NK-92 (cell line): ENCODE results near the gene ULBP1.
"Not testable (repeated sequence)": the region's sequence is repeated elsewhere in the genome, so short reads cannot be mapped to it uniquely, and the experiment has no call there.

Source experiments
- DNase-seq: peaks from one replicate; lab custom pipeline; 2025; ENCODE audit not compliant: unreplicated experiment; lab: John Stamatoyannopoulos, UW

The ULBP1 gene

DNA sequence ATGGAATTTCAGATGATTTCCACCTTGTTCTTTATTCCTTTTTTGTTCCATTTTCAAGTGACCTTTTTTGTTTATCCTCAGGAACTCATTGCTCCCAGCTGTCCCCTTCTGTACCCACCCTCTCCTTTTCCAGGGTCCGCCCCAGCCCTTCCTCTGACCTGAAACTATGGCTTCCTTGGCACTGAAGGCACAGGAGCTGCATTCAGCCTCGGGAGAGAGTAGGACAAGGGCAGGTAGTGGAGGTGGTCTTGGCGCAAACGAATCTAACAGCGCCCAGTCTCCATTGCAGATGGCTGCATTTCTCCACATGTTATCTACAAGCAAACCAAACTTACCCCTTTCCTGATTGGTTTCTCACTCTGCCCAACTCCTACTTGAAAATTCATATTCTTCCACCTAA, 30.7 kb upstream of the ULBP1 start:
- DNase-seq: no peak

DNA sequence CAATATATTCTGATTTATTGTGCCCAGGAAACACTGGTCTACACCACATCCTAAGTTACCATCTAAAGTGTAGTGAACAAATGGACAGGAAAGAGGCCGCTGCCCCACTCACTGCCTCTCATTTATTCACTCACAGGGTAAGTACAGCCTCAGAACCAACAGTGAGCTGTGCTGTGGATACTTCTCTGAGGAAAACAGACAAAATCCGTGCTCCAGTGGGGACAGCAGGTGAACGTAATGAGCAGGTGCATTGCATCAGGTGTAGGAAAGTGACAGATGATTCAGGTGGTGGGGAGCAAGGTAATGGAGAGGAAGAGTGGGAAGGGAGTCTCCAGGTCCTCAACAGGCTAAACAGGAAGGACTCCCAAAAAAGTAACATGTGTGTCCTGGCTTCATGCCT, 30.3 kb upstream of the ULBP1 start:
- no peak for DNase-seq

DNA sequence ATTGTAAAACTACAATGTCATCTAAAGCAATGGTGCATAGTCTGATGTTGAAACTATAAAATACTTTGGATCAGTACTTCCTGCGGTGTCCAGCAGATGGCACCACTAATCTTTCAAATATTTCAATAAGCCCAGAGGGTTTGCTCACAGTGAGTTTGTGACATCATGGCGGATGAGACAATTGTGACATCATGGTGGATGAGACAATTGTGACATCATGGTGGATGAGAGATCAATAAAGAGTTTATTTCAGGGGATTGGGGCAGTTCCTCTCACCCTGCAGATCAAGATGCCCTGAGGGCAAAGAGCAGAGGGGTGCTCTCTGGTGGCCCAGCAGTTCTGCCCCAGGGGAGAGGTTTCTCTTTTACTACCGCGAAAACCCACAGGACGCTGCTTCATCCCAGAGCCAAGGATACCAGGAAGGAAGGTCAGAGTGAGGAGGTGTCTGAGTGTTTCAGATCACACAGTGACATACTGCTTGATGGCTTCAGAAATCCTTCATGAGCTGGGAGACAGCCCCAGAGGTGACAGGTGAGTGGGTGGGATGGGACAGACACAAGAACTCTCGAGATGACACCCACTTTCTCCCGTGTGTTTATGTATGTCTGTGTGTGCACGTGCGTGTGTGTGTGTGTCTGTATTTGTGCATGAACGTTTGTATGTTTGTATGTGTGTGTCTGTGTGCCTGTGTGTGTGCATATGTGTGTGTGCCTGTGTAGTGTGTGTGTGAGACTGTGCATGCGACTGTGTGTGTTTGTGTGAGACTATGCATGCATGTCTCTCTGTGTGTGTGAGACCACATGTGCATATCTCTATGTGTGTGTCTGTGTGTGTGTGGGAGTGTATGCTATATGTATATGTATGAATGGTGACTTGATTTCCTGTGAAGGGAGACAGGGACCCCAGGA, 29.2 kb upstream of the ULBP1 start:
- no peak for DNase-seq

DNA sequence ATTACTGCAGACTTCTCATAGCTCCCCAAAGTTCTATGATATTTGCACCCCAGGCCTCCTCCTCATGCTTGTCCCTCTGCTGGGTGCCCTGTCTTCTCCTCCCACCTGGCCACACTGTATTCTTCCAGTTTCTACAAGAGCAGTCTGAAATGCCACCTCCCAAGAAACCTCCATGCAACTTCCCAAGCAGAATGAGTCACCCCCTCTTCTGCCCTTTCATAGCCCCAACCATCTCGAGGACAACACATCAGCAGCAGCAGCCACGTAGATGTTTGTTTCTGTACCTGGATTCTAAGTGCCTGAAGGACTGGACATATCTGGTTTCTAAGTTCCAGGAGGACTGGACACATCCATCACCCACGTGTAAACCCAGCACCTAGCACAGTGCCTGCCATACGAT, 28.5 kb upstream of the ULBP1 start:
- DNase-seq: no peak

DNA sequence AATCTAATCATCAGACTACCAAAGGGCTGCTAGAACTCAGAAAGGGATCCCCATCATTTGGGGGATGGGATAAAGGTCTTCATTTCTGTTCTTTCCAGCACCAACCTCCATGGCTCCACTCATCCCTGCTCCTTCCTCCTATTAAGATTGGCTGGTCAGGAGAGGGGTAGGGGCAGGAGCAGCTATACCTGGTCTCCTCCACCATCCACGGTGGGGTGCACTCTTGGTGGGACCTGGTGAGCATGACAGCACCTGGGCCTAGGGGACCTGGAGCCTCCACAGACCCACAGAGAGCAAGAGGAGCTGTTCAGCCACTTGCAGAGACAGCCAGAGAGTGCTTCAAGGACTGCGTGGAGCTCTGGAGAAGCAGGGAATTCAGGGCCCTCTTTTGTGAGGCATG, 28.1 kb upstream of the ULBP1 start:
- DNase-seq: no peak

DNA sequence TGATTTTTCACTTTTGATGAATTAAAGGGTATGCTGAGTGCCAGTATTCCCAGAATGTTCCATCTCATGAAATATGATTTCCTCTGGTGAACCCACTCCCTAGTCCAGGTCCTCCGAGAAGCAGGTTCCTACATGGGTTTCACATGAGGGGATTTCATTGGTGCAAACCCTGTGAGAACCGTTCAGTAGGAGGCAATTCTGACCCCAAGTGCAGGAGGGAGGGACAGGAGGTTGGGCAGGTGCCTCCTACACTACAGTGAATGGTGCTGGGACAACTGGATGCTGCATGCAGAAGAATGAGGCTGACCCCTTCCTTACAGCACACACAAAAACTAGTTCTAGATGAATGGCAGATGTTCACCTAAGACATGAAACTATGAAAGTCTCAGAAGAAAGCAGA, 27.0 kb upstream of the ULBP1 start:
- no peak for DNase-seq

DNA sequence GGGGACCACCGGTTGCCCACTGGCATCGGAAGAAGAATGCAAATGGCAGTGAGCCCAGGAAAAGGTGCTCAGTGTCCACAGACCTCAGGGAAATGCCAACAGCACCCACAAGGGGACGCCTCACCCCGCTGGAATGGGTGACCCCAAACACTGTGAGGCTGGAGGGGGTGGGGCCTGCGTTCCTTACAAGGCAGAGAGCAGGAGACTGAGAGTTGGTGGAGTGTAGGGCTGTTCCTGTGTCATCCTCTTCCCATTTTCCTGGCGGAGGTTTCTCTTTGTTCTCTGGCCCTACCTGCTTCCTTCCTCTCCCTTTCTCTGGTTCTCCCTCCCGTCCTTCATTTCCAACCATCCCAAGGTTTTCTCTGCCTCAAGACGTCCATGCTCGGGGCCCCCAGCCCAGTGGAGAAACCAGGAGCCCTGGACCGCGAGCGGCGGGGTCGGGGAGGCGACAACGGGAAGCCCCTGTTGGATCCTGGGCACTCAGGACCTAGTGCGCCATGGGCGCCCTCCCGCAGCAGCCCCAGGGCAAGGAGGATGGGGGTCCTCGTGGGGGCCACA, 25.7 kb upstream of the ULBP1 start:
- not testable (repeated sequence) for DNase-seq

DNA sequence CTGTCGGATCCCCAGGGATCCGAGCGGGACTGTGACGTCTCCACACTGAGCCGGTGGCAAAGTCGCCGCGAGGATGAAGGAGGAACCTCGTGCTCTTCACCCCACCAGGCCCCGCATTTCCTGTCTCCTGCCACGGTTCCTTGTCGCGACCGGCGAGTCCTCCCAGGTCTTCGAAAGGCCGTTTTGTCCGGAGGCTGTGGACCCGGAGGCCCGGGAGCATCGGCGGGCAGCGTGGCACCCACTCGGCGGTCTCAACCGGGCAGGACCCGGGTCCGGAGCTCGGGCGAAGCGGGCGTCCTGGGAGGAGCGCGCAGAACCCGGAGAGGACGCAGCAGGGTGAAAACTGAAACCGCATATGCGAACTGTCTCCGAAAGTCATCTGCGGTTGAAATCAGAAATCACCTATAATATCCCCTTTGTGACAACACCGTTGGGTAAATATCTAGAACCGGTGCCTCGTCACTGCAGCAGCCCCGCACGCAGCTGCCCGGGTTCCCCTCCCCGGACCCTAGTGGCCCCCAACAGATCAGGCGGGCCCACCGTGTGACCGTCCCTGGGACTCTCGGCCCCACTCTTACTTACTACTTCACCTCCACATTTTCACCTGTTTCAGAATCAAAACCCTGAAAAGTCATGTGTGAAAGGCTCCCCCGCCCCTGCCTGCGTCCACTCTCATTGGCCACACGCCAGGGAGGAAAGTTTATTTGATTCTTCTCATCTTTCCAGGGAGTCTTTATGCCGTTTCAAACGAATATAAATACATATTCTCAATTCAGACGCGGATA, 25.0 kb upstream of the ULBP1 start:
- no peak for DNase-seq

DNA sequence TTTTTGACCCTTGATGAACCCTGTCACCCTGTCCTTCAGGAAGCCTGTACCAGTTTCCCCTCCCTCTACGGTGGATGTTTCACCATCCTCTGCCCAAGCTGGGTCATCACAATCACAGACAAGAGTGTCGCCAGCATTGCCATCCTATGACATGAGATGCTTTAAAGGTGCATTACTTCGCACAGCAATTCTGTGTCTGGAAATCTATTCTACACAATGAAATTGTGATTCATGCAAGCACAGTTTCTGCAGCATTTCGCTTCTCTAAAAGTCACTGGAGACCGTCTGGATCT, 24.4 kb upstream of the ULBP1 start:
- no peak for DNase-seq

DNA sequence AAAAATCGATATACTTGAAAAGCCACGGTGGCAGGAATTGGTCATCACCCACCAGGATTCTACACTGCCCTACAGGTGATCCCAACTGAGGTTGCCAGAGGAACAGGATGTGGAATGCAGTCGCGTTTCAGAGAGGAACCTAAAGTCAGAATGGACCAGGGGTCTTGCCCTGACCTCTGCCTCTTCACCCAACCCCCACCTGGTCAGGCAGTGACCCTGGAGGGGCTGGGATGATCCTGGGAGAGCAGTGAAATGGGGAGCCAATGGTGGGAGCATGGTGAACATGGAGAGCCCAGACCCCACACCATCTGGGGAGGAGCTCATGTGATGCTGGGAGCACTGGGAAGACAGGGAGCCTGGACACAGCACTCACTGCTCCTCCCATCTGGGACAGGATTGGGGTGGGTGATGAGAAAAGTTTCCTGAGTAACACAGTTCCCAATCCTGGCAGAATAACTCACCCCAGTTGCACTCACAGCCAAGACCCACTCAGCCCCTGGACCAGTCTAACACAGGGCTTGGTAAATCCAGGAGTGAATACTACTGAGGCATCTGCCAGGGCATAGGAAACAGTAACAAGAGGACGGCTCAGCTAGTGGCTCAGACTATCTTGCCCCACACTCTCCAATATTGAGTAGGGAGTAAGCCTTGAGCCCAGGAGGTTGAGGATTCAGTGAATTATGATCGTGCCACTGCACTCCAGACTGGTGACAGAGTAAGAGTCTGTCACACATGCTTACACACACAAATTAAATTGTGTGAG, 23.7 kb upstream of the ULBP1 start:
- no peak for DNase-seq

DNA sequence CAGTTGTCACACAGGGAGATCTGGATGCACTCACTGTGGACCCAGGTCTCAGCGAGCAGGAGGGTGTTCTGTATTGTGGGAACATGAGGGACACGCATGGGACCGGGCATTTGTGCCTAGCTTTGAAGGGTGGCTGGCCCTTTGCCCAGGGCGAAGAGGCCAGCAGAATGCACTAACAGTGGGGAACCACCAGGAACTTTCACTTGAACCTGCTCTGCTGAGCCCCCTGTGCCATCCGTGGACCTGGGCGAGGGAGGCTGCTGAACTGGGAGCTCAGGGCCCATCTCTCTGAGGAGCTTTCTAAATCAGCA, 23.1 kb upstream of the ULBP1 start:
- no peak for DNase-seq

DNA sequence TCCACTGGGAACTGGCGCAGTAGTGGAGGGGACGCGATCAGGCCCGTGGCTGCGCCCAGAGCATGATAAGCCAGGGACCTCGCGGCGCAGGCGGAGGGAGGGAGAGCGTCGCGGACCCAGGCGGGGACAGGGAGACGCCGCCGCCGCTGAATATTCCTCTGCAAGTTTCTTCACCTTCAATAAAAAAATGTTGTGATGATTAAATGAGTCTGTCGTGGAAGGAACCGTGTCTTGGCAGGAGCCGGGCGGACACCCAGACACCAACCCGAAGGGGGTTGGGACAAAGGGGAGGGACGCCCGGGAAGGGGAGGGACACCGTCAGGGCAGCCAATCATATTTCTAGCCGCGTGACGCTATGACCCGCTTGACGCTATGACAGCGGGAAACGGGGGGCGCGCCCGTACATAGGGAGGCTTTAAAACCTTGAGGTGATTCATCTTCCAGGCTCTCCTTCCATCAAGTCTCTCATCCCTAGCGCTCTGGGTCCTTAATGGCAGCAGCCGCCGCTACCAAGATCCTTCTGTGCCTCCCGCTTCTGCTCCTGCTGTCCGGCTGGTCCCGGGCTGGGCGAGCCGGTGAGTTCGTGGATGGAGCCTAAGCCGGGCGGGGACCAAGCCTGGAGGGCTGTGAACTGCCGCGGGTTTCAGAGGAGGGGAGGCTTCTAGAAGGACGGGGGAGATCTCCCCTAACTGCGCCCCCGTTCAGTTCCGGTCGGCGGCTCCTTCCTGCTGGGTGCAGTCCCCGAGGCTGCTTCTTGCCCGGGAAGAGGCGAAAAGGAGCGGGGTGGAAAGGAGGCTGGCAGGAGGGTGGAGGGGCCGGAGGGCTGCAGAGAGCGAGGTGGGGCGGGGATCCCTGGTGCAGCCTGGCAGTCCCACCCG, 21.9 kb upstream of the ULBP1 start, which contains the start of gene ULBP2:
Gene ULBP2 (plus strand): TSS at position 432 of the 878 bp plus-strand sequence. CDS start 59 bp downstream, at position 491.
- DNase-seq: no peak

DNA sequence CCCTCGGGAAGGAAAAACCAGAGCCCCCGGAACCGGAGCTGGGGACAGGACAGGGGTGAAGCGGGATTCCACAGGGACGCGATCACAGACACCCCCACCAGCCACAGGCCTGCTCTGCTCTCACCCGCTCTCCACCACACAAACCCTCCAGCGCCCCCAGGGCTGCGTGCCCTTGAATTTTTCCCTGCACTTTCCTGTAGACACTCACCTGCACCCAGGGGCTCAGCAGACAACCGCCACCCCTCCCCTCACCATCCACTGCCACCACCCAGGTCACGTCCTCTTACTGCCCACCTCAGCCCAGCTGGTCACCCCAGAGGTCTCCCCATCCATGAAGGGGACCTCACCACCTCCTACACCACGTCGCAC, 21.3 kb upstream of the ULBP1 start:
- no peak for DNase-seq

DNA sequence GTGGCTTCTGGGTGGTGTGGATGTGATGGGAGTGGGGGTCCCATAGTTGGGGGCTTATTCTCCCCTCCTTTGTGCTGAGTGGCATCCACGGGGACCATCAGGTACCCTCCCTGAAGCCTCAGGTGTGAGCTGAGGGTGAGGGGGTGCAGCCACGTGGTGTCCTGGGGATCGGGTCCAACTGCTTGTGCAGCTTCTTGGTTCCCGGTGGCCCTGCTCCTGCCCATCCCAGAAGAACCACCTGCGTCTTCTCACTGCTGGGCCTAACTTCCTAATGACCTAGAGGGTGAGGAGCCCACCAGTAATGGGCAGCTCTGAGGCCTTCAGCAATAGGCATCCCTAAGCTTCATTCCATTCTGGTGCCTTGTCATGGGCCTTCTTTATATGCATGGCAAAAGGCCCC, 20.4 kb upstream of the ULBP1 start:
- DNase-seq: not testable (repeated sequence)

DNA sequence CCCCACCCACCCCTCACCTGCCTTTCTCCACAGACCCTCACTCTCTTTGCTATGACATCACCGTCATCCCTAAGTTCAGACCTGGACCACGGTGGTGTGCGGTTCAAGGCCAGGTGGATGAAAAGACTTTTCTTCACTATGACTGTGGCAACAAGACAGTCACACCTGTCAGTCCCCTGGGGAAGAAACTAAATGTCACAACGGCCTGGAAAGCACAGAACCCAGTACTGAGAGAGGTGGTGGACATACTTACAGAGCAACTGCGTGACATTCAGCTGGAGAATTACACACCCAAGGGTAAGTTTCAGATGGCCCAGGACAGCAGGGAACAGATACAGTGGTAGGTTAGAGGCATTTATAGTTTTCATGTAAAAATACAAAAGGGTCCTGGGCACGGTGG, 18.5 kb upstream of the ULBP1 start:
- not testable (repeated sequence) for DNase-seq

DNA sequence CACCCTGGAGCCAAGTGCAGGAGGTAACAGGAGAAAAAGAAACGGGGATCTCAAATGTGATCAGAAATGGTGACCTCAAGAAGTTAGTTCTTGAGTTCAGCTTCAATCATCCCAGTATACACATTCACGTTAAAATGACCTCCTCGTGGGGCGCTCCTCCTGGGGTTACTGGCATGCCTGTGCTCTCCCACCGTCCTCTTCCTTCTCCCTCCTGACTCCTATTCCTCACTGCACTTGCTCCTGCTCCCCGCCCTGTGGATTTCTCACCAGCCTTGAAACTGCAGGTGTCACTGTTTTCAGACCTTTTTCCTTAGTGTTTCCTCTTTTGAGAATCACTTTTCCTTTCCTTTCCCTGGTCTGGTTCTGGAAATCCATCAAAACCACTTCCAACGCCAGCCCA, 17.1 kb upstream of the ULBP1 start:
- DNase-seq: not testable (repeated sequence)

DNA sequence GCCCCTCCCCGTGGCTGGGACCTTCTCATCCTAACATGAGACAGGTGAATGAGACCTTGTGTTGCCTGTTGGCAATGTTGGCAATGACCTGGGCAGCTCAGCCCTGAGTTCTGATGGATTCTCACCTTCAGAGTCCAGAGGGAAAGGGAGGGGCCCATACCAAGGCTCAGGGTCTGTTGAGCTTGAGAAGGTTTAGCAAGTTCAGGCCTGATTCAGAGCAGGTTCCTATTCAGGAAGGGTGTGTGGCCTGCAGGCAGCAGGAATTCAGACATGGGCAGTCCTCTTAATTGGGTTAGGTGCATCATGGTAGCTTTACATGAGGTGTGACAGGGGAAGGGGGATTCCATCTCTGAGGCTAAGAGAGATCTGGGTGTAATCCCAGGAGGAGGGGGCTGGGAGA, 16.2 kb upstream of the ULBP1 start:
- not testable (repeated sequence) for DNase-seq

DNA sequence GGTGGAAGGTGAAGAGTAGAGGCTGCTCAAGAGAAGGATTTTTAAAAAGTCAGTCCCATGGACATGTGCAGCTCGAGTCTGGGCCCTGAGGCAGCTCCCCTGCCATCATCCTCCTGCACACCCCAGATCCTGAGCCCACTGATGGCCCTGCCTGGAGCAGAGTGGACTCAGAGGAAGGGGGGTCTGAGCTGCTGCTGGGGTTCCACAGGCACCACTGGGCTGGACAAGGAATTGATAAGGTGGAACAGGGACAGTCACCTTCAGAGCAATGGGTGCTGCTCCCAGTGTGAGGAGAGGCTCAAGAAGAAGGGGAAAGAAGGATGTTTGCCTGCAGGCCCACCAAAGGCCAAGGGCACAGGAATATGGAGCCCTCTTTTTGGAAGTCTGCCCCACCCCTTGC, 15.7 kb upstream of the ULBP1 start:
- no peak for DNase-seq

DNA sequence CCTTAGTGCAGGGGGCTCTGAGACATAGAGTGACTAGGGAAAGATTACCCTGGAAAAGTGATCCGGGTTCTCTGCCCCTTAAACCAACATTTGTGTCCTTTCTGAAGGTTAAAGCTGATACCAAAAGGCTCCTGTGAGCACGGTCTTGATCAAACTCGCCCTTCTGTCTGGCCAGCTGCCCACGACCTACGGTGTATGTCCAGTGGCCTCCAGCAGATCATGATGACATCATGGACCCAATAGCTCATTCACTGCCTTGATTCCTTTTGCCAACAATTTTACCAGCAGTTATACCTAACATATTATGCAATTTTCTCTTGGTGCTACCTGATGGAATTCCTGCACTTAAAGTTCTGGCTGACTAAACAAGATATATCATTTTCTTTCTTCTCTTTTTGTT, 15.1 kb upstream of the ULBP1 start:
- DNase-seq: no peak

DNA sequence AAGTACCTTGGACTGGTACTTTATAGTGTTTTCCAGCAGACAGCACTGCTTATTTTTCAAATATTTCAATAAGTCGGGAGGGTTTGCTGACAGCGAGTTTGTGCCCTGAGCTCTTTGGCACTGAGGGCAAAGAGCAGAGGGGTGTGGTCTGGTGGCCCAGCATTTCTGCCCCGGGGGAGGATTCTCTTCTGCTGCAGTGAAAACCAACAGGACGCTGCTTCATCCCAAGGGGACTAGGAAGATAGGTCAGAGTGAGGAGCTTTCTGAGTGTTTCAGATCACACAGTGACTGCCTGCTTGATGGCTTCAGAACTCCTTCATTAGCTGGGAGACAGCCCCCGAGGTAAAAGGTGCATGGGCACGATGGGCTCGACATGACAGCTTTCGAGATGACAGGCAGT, 13.3 kb upstream of the ULBP1 start:
- DNase-seq: no peak

DNA sequence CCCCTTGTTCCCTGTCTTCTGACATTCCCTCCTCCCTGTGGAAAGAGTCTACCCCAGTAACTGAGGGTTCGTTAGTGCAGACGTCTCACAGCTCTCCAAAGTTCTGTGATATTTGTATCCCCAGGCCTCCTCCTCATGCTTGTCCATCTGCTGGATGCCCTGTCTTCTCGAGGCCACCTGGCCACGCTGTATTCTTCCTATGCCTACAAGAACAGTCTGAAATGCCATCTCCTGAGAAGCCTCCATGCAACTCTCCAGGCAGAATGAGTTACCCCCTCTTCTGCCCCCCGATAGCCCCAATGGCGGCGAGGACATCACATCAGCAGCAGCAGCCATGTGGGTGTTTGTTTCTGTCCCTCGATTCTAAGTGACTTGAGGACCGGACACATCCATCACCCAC, 12.6 kb upstream of the ULBP1 start:
- no peak for DNase-seq
